Measurements from ENCODE around the gene YTHDF1. TPM values are rescaled to one million over a fixed set of nuclear protein-coding genes. Genes with fewer than 3 reads are reported as not detected.

YTHDF1 gene
- total RNA-seq, 1 donor from 2014 or later: 44.9 TPM

DNA sequence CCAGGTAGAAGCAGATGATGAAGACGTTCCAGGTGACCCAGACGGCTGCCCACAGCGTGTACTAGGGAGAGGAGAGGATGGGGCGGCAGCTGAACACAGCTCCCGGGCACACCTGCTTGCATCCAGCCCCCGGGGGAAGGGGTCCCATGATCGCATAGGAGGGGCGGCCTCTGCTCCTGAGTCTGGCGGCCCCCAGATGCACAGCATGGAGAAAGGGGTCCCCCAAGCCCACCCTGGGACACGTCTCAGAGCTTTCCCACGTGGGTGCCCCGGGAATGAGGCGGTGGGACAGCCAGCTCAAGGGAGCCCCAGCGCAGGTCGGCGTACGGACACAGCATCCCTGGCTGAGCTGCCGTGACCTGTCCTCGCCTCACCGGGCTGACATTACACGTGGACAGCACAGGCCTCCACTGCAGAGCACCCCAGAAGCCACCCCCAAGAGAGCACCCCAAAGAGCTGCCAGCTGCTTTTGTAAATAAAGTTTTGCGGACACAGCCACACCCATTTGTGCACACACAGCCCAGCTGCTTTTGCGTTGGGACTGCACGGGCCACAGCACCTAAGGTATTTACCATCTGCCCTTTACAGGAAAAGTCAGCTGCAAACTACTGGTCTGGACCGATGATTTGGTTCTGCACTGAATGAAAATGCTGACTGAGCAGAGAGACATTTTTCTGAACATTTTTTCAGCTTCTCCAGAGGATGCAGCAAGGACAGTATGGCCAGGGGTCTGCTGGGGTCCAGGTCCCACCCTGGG is 33.1 kb upstream of the YTHDF1 start:
- Mint-ChIP-seq H3K9me3 (ENCODE audit: unreplicated experiment) (no peaks in the 10 kb centered on the region), H3K4me3 (ENCODE audit: unreplicated experiment) (no peak overlapping the region), H3K27me3 (ENCODE audit: unreplicated experiment) (peaks cover 24% of the 10 kb centered on the region), H3K27ac (ENCODE audit: unreplicated experiment) (no peak overlapping the region), H3K36me3 (ENCODE audit: unreplicated experiment) (no peaks in the 10 kb centered on the region), H3K4me1 (ENCODE audit: unreplicated experiment) (peaks cover 18% of the 10 kb centered on the region)
- TF ChIP-seq, protein P1, sequence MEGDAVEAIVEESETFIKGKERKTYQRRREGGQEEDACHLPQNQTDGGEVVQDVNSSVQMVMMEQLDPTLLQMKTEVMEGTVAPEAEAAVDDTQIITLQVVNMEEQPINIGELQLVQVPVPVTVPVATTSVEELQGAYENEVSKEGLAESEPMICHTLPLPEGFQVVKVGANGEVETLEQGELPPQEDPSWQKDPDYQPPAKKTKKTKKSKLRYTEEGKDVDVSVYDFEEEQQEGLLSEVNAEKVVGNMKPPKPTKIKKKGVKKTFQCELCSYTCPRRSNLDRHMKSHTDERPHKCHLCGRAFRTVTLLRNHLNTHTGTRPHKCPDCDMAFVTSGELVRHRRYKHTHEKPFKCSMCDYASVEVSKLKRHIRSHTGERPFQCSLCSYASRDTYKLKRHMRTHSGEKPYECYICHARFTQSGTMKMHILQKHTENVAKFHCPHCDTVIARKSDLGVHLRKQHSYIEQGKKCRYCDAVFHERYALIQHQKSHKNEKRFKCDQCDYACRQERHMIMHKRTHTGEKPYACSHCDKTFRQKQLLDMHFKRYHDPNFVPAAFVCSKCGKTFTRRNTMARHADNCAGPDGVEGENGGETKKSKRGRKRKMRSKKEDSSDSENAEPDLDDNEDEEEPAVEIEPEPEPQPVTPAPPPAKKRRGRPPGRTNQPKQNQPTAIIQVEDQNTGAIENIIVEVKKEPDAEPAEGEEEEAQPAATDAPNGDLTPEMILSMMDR (IDR thresholded peaks at IDR 0.05): no peak
- DNase-seq (ENCODE audit: extremely low spot score, unreplicated experiment): no peak

DNA sequence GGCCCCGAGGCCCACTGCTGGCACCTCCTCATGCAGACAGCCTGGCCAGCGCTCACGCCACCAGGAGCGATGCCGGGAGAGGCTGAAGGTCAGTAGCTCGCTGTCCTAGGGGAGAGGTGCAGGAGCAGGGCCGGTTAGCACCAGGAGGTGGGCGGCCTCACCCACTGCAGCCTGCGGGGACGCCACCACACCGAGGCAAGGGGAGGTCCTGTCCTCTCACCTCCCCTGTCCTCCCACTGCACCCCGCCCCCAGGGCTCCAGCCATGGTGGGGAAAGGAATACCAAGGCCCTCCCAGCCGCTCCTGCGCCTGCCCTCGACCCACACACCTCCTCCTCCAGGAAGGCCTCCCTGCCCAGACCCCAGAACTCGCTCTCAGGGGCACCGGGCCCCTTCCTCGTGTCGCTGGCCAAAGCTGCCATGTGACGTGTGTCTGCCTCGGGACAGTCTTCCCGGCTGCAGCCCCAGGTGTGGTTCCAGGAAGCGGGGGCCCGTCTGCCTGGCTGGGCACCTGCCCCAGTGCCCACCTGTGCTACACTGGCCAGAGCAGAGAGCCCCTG is 31.8 kb upstream of the YTHDF1 start:
- H3K27me3 Mint-ChIP-seq (ENCODE audit: unreplicated experiment): peaks cover 19% of the 10 kb centered on the region
- no peak overlapping the region for H3K4me3 Mint-ChIP-seq (ENCODE audit: unreplicated experiment)
- H3K27ac Mint-ChIP-seq (ENCODE audit: unreplicated experiment): no peak overlapping the region
- no peaks in the 10 kb centered on the region for H3K36me3 Mint-ChIP-seq (ENCODE audit: unreplicated experiment)
- DNase-seq (ENCODE audit: extremely low spot score, unreplicated experiment): no peak
- no peaks in the 10 kb centered on the region for H3K9me3 Mint-ChIP-seq (ENCODE audit: unreplicated experiment)
- TF ChIP-seq, protein P1 (IDR thresholded peaks at IDR 0.05): no peak
- H3K4me1 Mint-ChIP-seq (ENCODE audit: unreplicated experiment): peaks cover 12% of the 10 kb centered on the region

DNA sequence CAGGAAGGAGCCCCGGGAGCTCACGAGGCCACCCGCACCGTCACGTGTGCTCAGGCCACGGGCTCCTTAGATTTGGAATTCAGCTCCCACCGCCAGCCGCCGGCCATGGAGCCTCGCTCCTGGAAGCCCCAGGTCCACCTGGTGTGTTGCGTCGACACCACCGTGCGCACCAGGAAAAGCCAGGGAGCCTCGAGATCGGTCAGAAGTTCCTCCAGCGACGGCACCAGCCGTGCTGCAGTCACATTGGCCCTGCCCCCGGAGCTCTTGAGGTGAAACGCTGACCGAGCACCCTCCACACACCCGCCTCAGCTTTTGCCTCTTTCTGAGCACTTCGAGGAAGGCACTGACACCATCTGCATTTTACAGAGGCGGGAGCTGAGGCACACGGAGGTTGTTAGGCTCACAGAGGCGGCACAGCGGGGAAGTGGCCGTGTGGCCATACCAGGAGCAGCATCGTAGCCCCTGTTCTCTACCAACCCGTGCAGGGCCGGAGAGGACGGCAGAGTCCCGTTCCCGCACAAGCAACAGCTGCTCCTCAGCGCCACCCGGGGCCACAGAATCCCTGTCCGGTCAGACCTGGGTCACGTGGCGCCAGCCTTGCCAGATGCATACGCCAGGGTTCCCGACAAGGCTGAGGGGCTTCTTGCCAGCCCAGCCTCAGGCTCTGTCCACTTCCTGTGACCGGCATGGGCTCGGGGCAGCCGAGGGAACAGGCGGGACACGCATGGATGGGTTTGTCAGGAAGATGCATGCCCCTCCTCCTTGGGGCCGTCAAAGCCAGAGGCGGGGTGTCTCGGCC is 30.8 kb upstream of the YTHDF1 start:
- no peaks in the 10 kb centered on the region for H3K9me3 Mint-ChIP-seq (ENCODE audit: unreplicated experiment)
- TF ChIP-seq, protein P1 (IDR thresholded peaks at IDR 0.05): no peak
- H3K27ac Mint-ChIP-seq (ENCODE audit: unreplicated experiment): no peak overlapping the region
- H3K27me3 Mint-ChIP-seq (ENCODE audit: unreplicated experiment): peaks cover 13% of the 10 kb centered on the region
- H3K36me3 Mint-ChIP-seq (ENCODE audit: unreplicated experiment): no peaks in the 10 kb centered on the region
- peaks cover 7% of the 10 kb centered on the region for H3K4me1 Mint-ChIP-seq (ENCODE audit: unreplicated experiment)
- H3K4me3 Mint-ChIP-seq (ENCODE audit: unreplicated experiment): no peak overlapping the region
- DNase-seq (ENCODE audit: extremely low spot score, unreplicated experiment): no peak

DNA sequence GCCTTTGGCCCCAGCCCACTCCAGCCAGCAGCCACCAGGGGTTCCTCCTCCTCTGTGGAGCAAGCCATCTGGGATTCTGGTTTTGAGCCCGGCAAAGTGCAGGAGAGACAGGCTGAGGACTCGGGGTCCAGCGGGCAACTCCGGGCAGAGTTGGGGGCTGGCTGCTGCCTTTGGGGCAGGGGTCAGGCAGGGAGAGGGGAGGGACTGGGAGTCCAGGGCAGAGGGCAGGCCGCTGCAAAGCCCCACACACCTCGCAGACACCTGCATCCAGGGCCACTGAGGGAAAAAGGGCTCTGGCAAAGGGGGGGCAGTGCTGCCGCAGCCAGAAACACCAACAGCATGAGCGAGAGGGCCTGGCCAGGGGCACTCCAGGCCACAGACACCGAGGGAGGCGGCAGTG is 28.5 kb upstream of the YTHDF1 start:
- Mint-ChIP-seq H3K27ac (ENCODE audit: unreplicated experiment) (no peak overlapping the region), H3K36me3 (ENCODE audit: unreplicated experiment) (no peaks in the 10 kb centered on the region), H3K27me3 (ENCODE audit: unreplicated experiment) (peaks cover 13% of the 10 kb centered on the region), H3K4me1 (ENCODE audit: unreplicated experiment) (peaks cover 13% of the 10 kb centered on the region), H3K9me3 (ENCODE audit: unreplicated experiment) (no peaks in the 10 kb centered on the region), H3K4me3 (ENCODE audit: unreplicated experiment) (no peak overlapping the region)
- TF ChIP-seq, protein P1 (IDR thresholded peaks at IDR 0.05): no peak
- no peak for DNase-seq (ENCODE audit: extremely low spot score, unreplicated experiment)

Data from osteocyte (in vitro differentiated cells).